HG03571 (cell line): ENCODE data around the gene MYO5B.

ENCODE experiments used
- ATAC-seq: cut with Tn5 transposase; IDR thresholded peaks from one replicate; pipeline ENCODE4 v1.9.1; 2021; ENCODE audit not compliant: unreplicated experiment

MYO5B gene

DNA sequence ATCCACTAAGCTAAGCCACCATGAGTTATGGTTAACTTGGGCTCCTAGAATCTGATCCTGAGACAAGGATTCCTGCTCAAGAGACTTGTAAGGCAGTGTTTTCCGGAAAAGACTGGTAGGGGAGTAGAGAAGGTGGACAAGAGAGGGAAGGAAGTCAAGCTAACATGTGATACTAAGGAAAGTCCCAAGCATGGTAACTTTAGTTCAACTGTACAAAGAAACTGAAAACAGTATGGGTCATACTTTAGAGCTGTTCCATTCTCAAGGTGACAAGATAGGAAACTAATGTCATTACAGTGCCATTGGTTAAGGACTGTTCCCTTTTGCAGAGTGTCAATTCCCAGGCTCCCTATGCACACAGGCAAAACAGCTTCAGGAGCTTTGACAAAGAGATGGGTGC, 5.8 kb downstream of the MYO5B start:
- no peak for ATAC-seq

DNA sequence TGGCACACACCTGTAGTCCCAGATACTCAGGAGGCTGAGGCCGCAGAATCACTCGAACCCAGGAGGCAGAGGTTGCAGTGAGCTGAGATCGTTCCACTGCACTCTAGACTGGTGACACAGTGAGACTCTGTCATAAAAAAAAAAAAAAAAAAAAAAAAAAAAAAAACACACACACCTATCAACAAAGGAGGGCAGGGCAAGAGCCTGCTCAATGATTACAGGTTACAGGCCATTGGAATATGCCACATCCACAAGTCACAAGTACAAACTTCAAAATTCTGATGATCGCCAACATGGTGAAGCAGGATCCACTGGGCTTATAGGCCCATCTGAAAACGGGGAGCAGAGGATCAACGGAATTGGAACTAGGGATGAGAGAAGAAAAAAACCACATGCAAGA, 6.3 kb downstream of the MYO5B start:
- no peak for ATAC-seq

DNA sequence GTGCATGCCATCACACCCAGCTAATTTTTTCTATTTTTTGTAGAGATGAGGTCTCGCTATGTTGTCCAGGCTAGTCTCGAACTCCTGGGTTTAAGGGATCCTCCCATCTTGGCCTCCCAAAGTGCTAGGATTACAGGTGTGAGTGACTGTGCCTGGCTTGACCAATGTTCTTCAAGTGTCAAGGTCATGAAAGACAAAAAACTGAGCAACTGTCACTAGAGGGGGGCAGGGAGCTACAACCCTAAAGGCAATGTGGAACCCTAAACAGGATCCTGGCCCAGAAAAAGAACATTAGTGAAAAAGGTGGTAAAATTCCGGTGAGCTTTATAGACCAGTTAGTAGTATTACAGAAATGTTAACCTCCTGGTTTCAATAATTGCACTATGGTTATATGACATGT, 7.3 kb downstream of the MYO5B start:
- no peak for ATAC-seq

DNA sequence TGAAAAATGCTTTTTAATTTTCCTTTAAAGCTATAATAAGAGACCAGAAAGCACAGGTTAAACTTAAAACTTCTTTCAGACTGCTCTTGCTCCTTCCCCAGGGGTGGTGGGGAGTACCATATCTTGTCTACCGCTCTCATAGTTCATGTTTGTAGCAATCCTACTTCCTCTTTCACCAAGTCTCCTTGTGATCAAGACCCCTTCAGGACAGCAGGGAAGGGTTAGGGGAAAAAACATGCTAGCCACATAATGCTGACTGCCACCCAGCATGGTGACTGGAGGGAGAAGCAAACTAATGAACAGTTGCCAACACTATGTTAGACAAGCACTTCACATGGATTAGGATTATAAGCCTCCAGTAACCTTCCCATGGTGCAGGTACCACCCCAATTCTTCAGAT, 8.6 kb downstream of the MYO5B start:
- no peak for ATAC-seq

DNA sequence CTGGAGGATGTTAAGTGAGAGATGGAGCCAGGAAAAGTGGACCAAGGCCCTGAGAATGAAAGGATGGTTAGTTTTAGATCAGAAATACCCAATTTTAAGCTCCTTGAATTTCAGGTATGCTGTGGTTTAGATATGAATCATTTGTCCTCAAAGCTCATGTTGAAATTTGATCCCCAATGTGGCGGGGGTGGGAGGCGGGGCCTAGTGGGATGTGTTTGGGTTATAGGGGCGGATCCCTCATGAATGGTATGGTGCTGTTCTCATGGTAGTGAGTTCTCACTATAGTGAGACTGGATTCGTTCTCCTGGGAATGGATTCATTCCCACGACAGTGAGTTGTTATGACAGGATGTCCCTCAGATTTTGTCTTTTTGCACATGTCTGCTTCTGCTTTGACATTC, 11.4 kb downstream of the MYO5B start:
- ATAC-seq, result no peak

DNA sequence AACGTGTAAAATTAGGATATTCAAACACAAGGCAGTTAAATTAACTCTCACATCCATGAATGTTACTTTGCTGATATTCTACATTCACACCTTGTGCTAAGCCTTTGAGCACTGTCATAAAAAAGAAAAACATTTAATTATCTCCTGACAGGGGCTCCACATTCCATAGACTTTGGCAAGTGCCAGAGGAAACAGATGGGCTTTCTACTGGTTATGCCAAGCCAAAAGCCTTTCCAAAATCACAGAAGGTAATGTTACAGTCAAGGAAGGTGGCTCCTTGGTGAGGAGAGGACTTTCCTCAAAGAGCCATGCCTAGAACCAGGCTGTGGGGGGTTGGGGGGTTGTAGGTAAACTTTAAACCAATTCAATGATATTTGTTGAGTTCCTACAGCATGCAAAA, 12.4 kb downstream of the MYO5B start:
- ATAC-seq, result no peak

DNA sequence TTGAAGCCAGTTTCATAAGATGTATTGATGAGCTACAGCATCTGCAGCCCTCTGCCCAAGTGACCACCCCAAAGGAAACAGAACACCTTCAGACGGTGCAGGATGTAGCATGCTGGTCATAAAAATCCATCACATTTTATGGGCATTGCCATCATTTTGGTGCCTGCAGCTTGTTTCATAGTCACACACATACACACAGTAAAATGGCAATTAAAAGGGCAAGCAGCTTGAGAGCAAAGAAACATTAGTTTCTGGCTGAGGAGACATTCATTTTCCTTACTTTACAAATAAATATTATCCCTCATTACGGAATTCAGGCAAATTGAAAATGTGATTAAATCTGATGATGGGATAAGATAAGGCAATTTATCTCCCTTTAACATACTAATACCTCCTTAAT, 13.4 kb downstream of the MYO5B start:
- ATAC-seq, result no peak

DNA sequence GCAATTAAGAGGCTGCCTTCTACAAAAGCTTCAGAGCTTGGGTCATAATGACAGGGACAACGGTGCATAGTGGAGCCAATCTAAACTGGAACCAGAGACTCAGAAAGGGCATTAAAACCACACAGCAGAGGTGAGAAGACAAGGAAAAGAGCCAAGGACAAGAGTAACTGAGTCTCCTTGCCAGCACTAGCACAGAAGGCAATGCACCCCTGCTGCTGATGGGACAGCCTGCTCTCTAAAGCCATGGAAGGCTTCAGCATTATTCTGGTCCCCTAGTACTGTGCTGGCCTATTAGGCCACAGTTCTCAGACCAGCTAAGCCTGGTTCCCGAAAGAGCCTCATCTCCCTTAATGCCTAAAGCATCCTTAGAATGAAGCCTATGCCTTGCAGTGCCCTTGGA, 15.5 kb downstream of the MYO5B start:
- ATAC-seq, result no peak

DNA sequence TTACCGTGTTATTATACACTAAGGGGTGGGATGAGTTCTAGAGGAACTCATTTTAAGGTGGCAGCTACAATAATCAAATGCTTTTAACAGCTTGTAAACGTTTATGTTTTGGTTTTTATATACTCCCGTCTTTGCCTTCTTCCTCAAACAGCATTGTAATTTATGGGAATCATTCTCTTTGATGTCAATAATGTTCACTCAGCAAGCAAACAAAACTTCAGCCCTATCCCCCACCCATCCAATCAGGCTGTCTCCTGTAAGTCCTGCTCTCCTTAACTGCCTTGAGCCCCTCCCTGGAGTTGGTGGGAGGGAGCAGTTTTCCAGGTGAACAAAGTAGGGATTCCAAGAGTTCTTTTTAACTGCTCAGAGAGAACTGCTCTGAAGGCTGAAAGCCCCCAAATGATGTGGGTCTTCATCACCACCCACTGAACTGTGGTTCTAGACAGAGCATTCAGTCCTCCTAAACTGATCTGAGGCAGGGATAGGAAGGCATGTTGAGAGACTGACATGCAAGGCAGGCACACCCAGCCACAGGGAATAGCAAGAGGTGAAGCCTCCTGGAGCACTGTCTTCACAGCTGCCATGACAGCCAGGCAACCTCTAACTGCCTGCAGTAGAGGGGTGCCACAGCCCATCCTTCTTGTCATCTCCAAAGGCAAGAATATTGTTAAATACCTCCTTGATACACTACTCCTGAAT, 17.5 kb downstream of the MYO5B start:
- ATAC-seq, result no peak

DNA sequence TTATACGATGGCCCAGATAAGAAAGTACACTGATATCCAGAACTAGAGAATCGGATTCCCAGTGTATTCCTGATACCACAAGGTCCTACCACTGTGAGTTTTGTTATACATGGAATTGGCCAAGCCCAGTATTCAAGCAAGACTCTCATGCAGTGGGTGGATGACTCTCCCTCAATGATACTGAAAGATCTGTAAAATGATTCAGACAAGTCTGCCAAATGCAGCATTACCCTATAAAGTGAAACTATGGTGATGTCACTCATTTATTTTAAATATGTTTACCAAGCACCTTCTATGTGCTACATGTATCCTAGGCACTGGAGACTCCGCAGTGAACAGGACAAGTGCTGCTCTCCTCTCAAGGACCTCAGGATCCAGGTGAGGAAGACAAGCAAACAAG, 22.6 kb downstream of the MYO5B start:
- ATAC-seq, result no peak

DNA sequence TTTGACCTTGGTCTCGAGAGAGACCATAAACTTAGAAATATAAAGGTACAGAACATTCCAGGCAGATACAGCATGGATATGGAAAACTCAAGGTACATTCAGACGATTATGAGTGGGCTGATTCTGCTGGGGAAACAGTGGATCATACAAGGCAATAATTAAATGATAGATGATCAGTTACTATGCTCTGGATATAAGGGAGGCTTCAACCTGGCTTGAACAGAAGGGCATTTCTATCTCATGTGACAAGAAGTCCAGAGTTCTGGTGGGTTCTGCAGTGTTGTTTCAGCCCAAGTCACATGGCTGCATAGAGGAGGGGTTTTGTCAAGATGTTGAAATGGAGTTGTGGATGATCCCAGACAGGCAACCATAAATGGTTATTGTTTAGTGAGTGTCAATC, 23.5 kb downstream of the MYO5B start:
- ATAC-seq, result no peak

DNA sequence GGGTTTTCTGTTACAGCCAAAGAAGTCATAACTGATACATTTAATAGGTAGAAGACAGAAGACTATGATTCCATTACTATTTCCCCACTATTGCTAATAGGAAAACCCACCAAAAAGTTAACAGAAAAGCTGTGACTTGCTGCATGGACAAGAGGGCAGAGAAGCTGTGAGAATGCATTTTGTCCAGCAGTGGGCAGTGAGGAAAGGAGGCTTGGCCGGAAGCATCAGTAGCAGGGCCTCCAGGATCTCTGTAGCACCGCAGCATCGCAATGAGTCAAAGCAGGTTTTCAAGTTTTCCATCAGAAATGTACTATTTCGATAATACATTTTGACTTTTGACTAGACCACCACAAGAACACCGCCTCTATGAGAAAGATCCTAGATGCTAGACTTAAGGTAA, 24.9 kb downstream of the MYO5B start:
- ATAC-seq, result no peak

DNA sequence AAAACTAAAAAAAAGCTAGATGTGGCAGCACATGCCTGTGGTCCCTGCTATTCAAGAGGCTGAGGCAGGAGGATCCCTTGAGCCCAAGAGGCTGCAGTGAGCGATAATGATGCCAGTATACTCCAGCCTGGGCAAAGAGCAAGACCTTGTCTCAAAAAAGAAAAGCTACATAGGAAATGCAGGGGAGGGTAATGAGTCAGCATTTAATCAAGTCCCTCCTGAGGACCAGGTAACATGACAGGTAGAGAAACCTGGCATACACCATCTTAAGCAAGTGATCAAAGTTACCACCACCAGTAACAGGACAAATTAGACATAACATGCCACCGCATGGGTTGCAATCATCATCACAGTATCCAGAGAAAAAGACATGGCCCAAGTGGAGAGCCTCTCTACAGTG, 25.8 kb downstream of the MYO5B start:
- no peak for ATAC-seq

DNA sequence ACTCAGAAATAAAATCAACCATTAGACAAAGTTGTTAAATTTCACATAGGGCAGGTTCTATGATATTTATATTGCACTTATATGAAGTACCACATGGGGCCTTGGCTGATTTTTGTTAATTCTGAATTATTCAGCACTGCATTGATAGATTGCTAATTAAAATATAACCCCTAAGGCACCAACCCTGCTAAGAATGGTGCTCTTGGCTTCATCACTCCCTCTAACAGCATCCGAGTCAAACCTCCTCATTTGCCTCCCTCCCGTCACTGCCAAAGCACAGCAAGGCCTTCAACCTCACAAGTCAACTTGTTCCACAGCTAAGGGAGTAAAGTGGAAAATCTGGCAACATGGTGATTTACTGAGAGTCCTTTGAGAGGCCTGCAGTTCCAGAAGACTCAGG, 27.0 kb downstream of the MYO5B start:
- no peak for ATAC-seq

DNA sequence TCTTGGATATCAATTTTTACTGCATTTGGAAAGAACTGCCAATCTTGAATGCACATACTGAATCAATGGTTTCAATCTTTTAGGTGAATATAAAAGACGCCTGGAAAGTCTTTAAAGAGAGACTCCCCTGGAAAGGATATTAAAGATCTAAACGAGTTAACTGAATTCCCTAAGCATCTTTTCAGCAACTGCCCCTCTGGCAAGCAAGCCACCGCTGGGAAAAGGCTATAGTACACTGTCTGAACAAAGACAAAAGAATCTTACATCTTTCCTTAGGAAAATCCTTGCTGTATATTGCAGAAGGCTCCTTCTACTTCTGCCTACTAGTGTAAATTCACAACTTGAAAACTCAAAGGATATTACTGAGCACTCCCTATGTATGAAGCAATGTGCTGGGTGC, 28.0 kb downstream of the MYO5B start:
- no peak for ATAC-seq

DNA sequence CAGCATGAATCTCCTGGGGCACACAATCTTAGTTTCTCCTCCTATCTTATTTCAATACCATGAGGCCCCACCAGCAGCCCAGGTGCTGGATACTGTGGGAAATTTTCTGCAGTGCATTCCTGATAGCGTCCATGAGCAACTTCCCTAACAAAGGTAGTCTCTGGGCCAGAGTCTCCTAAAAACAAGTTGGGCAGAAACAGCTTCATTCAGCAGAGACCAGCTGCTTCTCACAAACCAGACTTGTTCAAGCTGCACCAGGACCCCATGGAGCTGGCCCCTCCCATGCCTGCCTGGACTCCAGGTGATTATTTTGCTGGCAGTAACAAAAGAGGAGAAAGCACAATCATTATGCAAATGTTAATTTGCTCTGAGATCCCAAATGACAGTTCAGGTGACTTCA, 31.4 kb downstream of the MYO5B start:
- ATAC-seq, result no peak

DNA sequence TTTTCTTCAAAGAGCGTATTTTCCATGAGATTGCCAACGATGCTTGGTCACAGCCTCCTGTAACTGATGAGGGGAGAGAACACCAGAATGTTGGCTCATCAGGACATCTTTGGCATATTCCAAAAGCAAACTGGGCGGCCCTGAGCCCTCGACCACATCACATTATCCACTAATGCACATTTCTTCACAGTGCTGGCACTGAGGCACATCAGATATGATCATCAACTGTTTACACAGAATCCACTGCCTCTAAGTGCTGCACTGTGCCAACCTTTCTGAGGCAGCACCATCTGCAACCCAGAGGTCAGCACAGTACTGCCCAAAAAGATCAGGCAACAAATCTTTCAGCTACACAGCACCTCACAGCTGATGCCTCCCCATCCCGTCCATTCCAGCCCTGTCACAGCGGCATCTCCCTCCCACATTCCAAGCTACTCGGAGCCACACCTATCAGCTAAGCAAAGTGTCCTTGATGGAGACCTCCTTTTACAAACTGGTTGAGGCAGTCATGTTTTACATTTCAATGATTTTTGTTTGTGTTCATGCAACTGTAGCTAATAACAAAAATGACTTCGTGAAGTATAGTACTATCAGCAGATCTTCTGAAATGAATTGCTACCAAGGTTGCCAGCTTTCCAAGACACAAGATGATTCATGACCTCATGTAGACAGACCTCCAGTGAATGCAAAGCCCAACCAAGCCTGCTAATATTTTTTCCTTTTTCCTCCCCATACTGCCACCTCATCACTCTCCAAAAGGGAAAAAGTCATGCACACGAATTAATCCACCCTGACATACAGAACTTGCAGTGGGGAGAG, 32.3 kb downstream of the MYO5B start:
- no peak for ATAC-seq

DNA sequence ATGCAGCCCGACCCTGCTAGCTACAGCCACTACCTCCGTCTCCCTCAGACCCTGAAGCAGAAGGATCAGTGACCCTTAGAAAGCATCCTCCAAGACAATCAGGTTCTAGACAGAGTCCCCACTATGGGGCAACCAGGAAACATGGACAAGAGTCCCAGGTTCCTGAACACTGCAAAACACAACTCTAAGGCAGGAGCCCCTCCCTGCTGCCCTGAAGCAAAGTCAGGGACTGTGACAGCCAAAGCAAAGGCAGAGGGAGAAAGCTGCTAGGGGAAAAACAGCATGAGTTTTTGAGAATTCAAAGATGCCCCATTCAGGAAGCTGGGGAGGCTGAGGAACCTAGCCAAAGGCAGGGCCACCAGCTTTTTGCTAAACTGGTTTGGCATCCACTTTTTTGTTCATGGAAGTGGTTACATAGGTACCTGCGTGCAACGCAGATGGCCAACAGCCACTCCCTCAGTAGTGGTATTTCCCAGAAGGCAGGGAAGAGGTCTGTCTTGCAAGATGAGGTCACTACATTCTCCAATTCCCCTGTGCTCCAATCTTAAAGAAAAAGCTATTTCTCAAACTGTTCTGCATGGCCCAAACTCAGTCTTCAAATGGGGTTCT, 33.2 kb downstream of the MYO5B start:
- ATAC-seq, result no peak

DNA sequence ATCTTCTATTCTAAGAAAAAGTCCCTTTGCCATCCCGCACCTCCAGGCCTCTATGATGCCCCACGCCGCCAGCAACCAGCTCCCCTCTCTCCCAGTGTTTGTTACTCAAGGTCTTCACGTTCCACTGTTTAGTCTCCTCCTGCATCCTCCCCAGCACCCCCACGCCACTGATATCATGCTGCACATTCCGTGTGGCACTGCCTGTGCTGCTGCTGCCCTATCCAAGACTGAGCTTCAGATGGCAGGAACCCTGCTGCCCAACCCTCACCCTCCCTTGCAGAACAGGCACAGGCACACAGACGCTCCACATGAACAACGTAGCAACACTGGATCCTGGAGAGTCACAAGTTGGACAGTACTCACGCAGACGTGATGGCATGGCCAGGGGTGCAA, 35.3 kb downstream of the MYO5B start:
- no peak for ATAC-seq

DNA sequence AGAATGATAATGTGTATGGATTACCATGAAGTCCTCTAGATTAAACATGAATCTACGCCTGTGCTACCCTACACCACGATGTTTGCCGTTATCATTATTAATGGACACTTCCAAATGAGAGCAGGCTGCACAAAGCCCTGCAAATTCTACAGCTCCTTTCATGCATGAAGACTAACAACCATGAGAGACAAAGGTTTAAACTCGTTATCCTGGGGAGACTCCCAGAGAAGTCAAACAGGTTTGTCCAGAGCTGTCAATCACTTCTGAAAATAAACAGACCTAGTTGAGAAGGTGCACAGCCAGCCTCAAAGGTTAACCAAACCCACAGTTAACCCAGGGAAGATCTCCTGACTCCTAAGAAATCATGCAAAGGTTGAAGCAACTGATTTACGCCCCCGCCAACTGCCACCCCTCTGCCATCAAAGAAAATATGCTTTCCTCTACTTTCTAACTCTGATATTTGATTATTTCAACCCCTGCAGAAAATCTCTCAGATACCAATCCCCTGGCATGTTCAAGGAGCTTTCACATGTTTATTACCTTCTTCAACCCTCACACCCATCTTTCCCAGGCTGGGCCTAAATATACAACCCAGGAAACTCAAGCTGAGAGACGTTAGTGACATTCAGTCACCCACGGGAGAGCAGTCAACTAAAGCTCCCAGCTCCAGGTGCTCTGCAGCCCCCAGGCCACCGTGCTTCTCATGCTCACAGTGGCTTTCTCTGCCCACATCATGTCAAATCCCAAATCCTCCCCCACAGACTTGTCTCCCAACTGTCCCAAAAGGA, 35.9 kb downstream of the MYO5B start:
- ATAC-seq, result no peak

DNA sequence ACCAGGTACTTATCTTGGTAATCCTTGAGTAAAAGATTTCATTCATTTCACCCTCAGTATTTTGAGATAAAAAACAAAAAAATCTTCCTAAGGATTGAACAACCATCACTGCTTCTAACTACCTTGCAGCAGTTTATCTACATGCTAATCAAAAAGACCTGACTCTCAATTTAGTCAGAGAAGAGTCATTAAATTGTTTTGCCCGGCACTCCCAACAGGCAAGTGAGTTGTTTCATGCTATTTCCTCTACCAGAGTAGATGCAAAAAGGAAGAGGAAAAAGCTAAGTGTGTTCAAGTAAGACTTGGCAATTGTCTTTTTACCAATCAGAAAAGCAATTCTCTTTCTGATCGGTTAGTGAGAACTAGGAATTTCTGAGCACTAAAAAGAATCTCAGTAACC, 39.5 kb downstream of the MYO5B start:
- no peak for ATAC-seq

DNA sequence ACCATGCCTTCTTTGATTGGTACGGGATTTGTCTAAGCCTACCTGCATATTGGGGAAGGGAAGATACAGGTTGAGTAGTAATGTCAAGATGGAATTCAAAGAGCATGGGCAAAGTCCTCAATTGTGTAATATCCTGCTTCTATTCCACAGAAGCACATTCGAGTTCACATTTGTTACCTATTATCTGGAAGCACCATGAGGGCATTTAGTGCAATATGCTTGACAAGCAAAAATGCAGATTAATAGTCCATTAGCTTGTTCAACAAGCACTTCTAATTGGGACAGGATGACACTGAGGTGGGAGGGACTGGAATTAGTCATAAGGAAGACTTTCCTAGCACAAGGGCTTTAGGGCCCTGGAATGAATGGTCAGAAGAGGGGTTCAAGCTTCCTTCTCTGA, 40.5 kb downstream of the MYO5B start:
- no peak for ATAC-seq
